Lower leg skin (tissue), 3 donors: ENCODE results near the gene CIZ1.

Source experiments
- POLR2A ChIP-seq, 2 donors: fragments of 450-650 bp; IDR thresholded peaks; one replicate each; pipeline ENCODE4 v1.6.1; 2016 to 2017; ENCODE audit warnings: antibody characterized with exemption in 2 of 2, mild to moderate bottlenecking in 1 of 2, moderate library complexity in 1 of 2
- TF ChIP-seq, protein P1 (sequence below), 3 donors: fragments of 450-650 bp; IDR thresholded peaks; one replicate each; pipeline ENCODE4 v1.5.1; 2016; ENCODE audit warnings: antibody characterized with exemption in 3 of 3, mild to moderate bottlenecking in 3 of 3, moderate library complexity in 2 of 3

DNA sequence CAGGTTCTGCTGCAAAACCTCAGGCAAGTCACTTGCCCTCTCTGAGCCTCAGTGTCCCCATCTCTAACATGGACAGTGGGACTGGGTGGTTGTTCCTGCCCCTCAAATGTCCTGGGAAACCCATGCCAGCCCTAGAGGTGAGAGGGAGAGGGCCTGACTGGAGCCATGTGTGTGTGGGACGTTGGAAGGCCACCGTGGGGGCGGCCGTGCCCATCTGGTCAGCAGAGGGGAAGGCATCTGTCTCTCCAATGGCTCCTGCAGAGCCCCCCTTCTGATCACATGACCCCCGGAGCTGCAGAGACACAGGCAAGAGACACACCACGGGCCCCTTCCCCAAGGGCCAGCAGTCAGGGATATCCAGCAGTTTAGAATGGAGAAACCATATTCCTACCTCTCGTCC, 13.5 kb upstream of the CIZ1 start:
- TF ChIP-seq, protein P1, sequence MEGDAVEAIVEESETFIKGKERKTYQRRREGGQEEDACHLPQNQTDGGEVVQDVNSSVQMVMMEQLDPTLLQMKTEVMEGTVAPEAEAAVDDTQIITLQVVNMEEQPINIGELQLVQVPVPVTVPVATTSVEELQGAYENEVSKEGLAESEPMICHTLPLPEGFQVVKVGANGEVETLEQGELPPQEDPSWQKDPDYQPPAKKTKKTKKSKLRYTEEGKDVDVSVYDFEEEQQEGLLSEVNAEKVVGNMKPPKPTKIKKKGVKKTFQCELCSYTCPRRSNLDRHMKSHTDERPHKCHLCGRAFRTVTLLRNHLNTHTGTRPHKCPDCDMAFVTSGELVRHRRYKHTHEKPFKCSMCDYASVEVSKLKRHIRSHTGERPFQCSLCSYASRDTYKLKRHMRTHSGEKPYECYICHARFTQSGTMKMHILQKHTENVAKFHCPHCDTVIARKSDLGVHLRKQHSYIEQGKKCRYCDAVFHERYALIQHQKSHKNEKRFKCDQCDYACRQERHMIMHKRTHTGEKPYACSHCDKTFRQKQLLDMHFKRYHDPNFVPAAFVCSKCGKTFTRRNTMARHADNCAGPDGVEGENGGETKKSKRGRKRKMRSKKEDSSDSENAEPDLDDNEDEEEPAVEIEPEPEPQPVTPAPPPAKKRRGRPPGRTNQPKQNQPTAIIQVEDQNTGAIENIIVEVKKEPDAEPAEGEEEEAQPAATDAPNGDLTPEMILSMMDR (IDR thresholded peaks at IDR 0.05) = no peak
- no peak for TF ChIP-seq POLR2A (IDR thresholded peaks at IDR 0.05)
